Cardiac ventricle fibroblast (primary cell): ENCODE data around the gene APBB2. TPM values are rescaled to one million over a fixed set of nuclear protein-coding genes. Genes with fewer than 3 reads are reported as not detected.

Source experiments
- total RNA-seq: library from RNA; depleted of rRNA; stranded (reverse); fragments of >200 nt; gene quantifications from 2 replicates; pipeline ENCODE4 v1.2.3, GENCODE V29; 2015

APBB2 gene
- total RNA-seq: 49.3 and 61.3 TPM in 2 replicates

DNA sequence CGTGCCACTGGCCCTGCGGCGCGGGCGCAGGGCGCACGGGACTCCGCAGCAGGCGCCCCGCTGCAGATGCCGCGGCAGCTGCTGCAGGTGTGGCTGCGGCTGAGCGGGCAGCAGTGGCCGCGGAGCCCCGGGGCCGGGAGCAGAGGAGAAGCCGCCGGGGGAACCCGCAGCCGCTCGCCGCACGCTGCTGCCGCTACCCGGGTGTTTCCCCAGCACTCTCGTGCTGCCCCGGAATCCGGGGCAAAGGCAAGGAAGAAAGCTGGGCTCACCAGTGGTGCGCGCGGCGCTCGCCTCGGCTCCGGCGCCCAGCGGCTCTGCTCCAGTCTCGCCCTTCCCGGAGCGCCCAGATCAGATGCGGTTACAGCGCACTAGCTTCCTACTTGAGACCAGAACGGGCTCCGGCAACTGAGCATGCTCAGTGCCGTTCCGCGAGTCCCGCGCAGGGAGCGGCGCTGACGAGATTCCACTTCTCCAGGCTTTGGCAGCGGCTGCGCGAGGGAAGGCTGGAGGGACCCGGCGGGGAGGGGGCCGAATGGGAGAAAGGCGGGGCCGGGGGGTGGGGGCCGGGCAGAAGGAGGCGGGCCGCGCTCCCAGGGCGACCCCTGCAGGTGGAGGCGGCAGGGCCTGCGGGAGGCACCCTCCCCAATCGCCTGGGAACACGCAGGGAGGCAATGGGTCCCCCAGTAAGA lies at the start of gene APBB2:
Gene APBB2 (minus strand): TSS at position 407 of the 689 bp plus-strand sequence. CDS start 181,288 bp downstream, outside the sequence.

GRCh38 chr4:41256740-41257256 lies 42.5 kb upstream of the APBB2 start, which contains the start of gene UCHL1:
UCHL1 (plus strand) TSS chr4:41256928; CDS start chr4:41256977, 49 bp downstream.

Other genes starting within 250 kb of the APBB2 start
- 282 and 287 TPM in 2 replicates for gene UCHL1, start 42.4 kb upstream of the APBB2 start, total RNA-seq